H1 (cell line): ENCODE measurements around the gene SLC22A23.

Experiments used
- CREB1 ChIP-seq: IDR thresholded peaks from 2 replicates; pipeline ENCODE4 v1.6.1; 2012; ENCODE audit warnings: inconsistent platforms
- POLR2AphosphoS5 ChIP-seq: IDR thresholded peaks from 2 replicates; pipeline ENCODE4 v1.6.1; 2011; ENCODE audit warnings: low read depth, low read length
- TAF1 ChIP-seq: IDR thresholded peaks from 2 replicates; pipeline ENCODE4 v1.6.1; 2011; ENCODE audit warnings: mild to moderate bottlenecking, low read depth, low read length
- YY1 ChIP-seq: IDR thresholded peaks from 2 replicates; pipeline ENCODE4 v1.6.1; 2011; ENCODE audit warnings: low read depth, mild to moderate bottlenecking, low read length
- TF ChIP-seq, protein P1 (sequence below), 3 experiments: IDR thresholded peaks; 1 replicate in 2 of 3; 2 replicates in 1 of 3; pipeline versions ENCODE4 v1.5.1 to v1.6.1; 2011; ENCODE audit warnings: low read length in 3 of 3, mild to moderate bottlenecking in 3 of 3, inconsistent platforms in 2 of 3, low read depth in 1 of 3, moderate library complexity in 1 of 3; ENCODE audit not compliant: insufficient read depth in 1 of 3; ENCODE audit errors: control extremely low read depth in 1 of 3

- TF ChIP-seq, protein P1, sequence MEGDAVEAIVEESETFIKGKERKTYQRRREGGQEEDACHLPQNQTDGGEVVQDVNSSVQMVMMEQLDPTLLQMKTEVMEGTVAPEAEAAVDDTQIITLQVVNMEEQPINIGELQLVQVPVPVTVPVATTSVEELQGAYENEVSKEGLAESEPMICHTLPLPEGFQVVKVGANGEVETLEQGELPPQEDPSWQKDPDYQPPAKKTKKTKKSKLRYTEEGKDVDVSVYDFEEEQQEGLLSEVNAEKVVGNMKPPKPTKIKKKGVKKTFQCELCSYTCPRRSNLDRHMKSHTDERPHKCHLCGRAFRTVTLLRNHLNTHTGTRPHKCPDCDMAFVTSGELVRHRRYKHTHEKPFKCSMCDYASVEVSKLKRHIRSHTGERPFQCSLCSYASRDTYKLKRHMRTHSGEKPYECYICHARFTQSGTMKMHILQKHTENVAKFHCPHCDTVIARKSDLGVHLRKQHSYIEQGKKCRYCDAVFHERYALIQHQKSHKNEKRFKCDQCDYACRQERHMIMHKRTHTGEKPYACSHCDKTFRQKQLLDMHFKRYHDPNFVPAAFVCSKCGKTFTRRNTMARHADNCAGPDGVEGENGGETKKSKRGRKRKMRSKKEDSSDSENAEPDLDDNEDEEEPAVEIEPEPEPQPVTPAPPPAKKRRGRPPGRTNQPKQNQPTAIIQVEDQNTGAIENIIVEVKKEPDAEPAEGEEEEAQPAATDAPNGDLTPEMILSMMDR (IDR thresholded peaks at IDR 0.05; ENCODE audit: control extremely low read depth in 1 of 3, insufficient read depth in 1 of 3, low read depth in 1 of 3, low read length in 3 of 3), result no peak
- TF ChIP-seq POLR2AphosphoS5 (no peak), CREB1 (no peak), YY1 (no peak), TAF1 (no peak)
Measured at GRCh38 chr6:3325210-3325609, 131.6 kb downstream of the SLC22A23 start.
